Endothelial cell of umbilical vein (primary cell): Measurements from ENCODE around the gene OLFML2A. TPM values are rescaled to one million over a fixed set of nuclear protein-coding genes. Genes with fewer than 3 reads are reported as not detected.
A peak's percentile ranks its signal among the peaks of the same experiment; 100 is the strongest.
"Not testable (repeated sequence)": the region's sequence is repeated elsewhere in the genome, so short reads cannot be mapped to it uniquely, and the experiment has no call there.

Experiments used
- BruUV-seq: library from RNA; stranded (reverse); fragments of 400-500 nt; replicated peaks from 2 replicates; lab custom pipeline; 2021; lab: Mats Ljungman, UMichigan
- CTCF ChIA-PET: fragments of 300-600, 350-600 bp; sonication (Branson Sonifier 250); formaldehyde crosslinking; loops from one replicate; lab custom pipeline; 2021; ENCODE audit warnings: antibody characterized with exemption, inconsistent platforms; lab: Charles Lee
- POLR2A ChIA-PET: fragments of 300-600, 350-600 bp; sonication (Branson Sonifier 250); formaldehyde crosslinking; loops from one replicate; lab custom pipeline; 2021; ENCODE audit warnings: antibody characterized with exemption, inconsistent platforms; lab: Charles Lee
- DNase-seq: peaks from one replicate; pipeline ENCODE4 v3.0.0-alpha.2; 2011; ENCODE audit warnings: low read depth, low spot score
- FAIRE-seq: peaks from 2 replicates; lab custom pipeline; 2011; peaks lifted over from hg19 to GRCh38; lab: Jason Lieb, UNC
- H2AFZ ChIP-seq: 2 replicates; pipeline ENCODE4 v1.6.0; 2012; ENCODE audit warnings: low read depth, low read length, control low read depth, inconsistent platforms
- H3K27ac ChIP-seq: 2 replicates; pipeline ENCODE4 v1.5.1; 2011; ENCODE audit warnings: low read depth, mild to moderate bottlenecking, control low read depth, low read length, moderate library complexity; ENCODE audit not compliant: insufficient read depth
- H3K27me3 ChIP-seq, 2 experiments: 2 replicates each; pipeline versions ENCODE4 v1.6.0 to v1.6.1; 2011; ENCODE audit warnings: low read length in 2 of 2, mixed read lengths in 1 of 2; ENCODE audit not compliant: control insufficient read depth in 2 of 2, insufficient read depth in 2 of 2
- H3K36me3 ChIP-seq, 2 experiments: 2 replicates in 1 of 2; 3 replicates in 1 of 2; pipeline ENCODE4 v1.5.1; 2011; ENCODE audit warnings: low read length in 2 of 2, mild to moderate bottlenecking in 1 of 2, moderate library complexity in 1 of 2; ENCODE audit not compliant: control insufficient read depth in 2 of 2, insufficient read depth in 2 of 2; ENCODE audit errors: extremely low read depth in 1 of 2
- H3K4me1 ChIP-seq: 3 replicates; pipeline ENCODE4 v1.5.1; 2011; ENCODE audit warnings: mild to moderate bottlenecking, low read length; ENCODE audit not compliant: control insufficient read depth, insufficient read depth; ENCODE audit errors: extremely low read depth
- H3K4me2 ChIP-seq: 2 replicates; pipeline ENCODE4 v1.6.1; 2011; ENCODE audit warnings: low read length, control low read depth, mixed read lengths; ENCODE audit not compliant: insufficient read depth
- H3K4me3 ChIP-seq, 3 experiments: fragments of 200-600 bp in 1 of 3; sonication (generic), shearing (Covaris generic) in 1 of 3; replicated peaks in 1 of 3; 2 replicates each; pipeline ENCODE4 v1.5.1; 2011 to 2016; ENCODE audit warnings: control low read depth in 3 of 3, low read length in 3 of 3, mild to moderate bottlenecking in 2 of 3, inconsistent platforms in 1 of 3, low read depth in 1 of 3, moderate library complexity in 1 of 3; ENCODE audit not compliant: insufficient read depth in 1 of 3
- H3K79me2 ChIP-seq: 2 replicates; pipeline ENCODE4 v1.6.0; 2012; ENCODE audit warnings: low read length, inconsistent platforms; ENCODE audit not compliant: control insufficient read depth, insufficient read depth
- H3K9ac ChIP-seq: replicated peaks from 2 replicates; pipeline ENCODE3; 2011; ENCODE audit warnings: low read length, control low read depth; ENCODE audit not compliant: insufficient read depth; ENCODE audit errors: extremely low read depth
- H3K9me1 ChIP-seq: replicated peaks from 3 replicates; pipeline ENCODE4 v1.6.0; 2011; ENCODE audit warnings: mild to moderate bottlenecking, low read length; ENCODE audit not compliant: control insufficient read depth, insufficient read depth; ENCODE audit errors: extremely low read depth
- H3K9me3 ChIP-seq: replicated peaks from 2 replicates; pipeline ENCODE4 v1.5.1; 2012; ENCODE audit warnings: low read length, inconsistent platforms; ENCODE audit not compliant: control insufficient read depth, insufficient read depth
- H4K20me1 ChIP-seq: replicated peaks from 2 replicates; pipeline ENCODE3; 2011; ENCODE audit warnings: mild to moderate bottlenecking, low read length; ENCODE audit not compliant: control insufficient read depth, insufficient read depth; ENCODE audit errors: extremely low read depth
- CTCF ChIP-seq, 2 donors: IDR thresholded peaks; 1 replicate in 1 of 2; 2 replicates in 1 of 2; pipeline ENCODE4 v1.5.1; 2011; ENCODE audit warnings: low read length in 2 of 2, mild to moderate bottlenecking in 2 of 2, moderate library complexity in 2 of 2, control low read depth in 1 of 2, inconsistent platforms in 1 of 2, low read depth in 1 of 2; ENCODE audit not compliant: insufficient read depth in 1 of 2; ENCODE audit errors: extremely low read depth in 1 of 2
- FOS ChIP-seq: IDR thresholded peaks from 2 replicates; pipeline ENCODE4 v1.6.1; 2011; ENCODE audit warnings: mild to moderate bottlenecking, low read length, moderate library complexity, borderline replicate concordance; ENCODE audit not compliant: insufficient read depth
- GATA2 ChIP-seq: IDR thresholded peaks from 2 replicates; pipeline ENCODE4 v1.7.0; 2011; ENCODE audit warnings: low read depth, mild to moderate bottlenecking, moderate library complexity, mixed read lengths, low read length; ENCODE audit not compliant: insufficient read length, insufficient read depth
- JUN ChIP-seq: IDR thresholded peaks from 2 replicates; pipeline ENCODE4 v1.6.1; 2011; ENCODE audit warnings: borderline replicate concordance, low read depth; ENCODE audit not compliant: insufficient read length, insufficient read depth
- MAX ChIP-seq: IDR thresholded peaks from 2 replicates; pipeline ENCODE4 v1.6.1; 2011; ENCODE audit not compliant: insufficient read depth, insufficient read length
- MYC ChIP-seq: IDR thresholded peaks from one replicate; pipeline ENCODE4 v1.6.1; 2011; ENCODE audit warnings: mild to moderate bottlenecking, low read depth, low read length
- POLR2A ChIP-seq: IDR thresholded peaks from 2 replicates; pipeline ENCODE4 v1.6.1; 2012; ENCODE audit warnings: low read depth, mild to moderate bottlenecking, control low read depth, low read length
- POLR2AphosphoS5 ChIP-seq: IDR thresholded peaks from 2 replicates; pipeline ENCODE4 v1.6.1; 2012; ENCODE audit warnings: low read depth, mild to moderate bottlenecking, control low read depth, low read length, moderate library complexity; ENCODE audit not compliant: insufficient read depth
- dilution Hi-C: fragments of 300-500 bp; cut with MboI; formaldehyde crosslinking; loops from one replicate; pipeline ENCODE4 v1.15.0; 2019; ENCODE audit warnings: low sequenced_read_pairs; ENCODE audit not compliant: extremely low pct_ligation_motif_present
- intact Hi-C: fragments of 100-400 bp; cut with micrococcal nuclease; formaldehyde crosslinking; loops from one replicate; pipeline ENCODE4 v1.10.0; 2022
- polyA plus RNA-seq, 4 experiments: library from polyadenylated mRNA; depleted of rRNA in 3 of 4; stranded (reverse) in 3 of 4; unstranded in 1 of 4; fragments of >200 nt; gene quantifications; 2 replicates each; pipeline versions ENCODE4 v1.2.1 to v1.2.3, GENCODE V29; 2011 to 2012; ENCODE audit warnings: missing spikeins in 1 of 4
- total RNA-seq: library from RNA; stranded (reverse); gene quantifications from 2 replicates; pipeline ENCODE4 v1.2.3, GENCODE V29; 2021

The OLFML2A gene
- total and polyA plus RNA-seq, 2 donors (not counting 3 experiments of a cell fraction or from before 2014, with no cell fraction given), result 0.92 to 1.1 TPM

GRCh38 chr9:124834591-124834990 lies 57.7 kb downstream of the OLFML2A start:
- intact Hi-C loops (loop anchor here (2.0 kb wide), 1 partner anchor 38 kb away; no protein-coding TSS in a partner anchor), dilution Hi-C loops (no loop called here)
- H3K27ac ChIP-seq, result no peak overlapping the region
- no peaks in the 10 kb centered on the region for H3K36me3 ChIP-seq
- no peak overlapping the region for H3K4me3 ChIP-seq
- no TSS peak for BruUV-seq
- peaks cover 10% of the 10 kb centered on the region for H3K4me1 ChIP-seq
- no peaks in the 10 kb centered on the region for H3K9me1 ChIP-seq
- H3K27me3 ChIP-seq, result peaks cover 0 to 3% of the 10 kb centered on the region in 2 experiments
- no peak for TF ChIP-seq POLR2A
- no peak for TF ChIP-seq JUN
- TF ChIP-seq POLR2AphosphoS5, result no peak
- TF ChIP-seq MYC, result no peak
- no peaks in the 10 kb centered on the region for H3K9me3 ChIP-seq
- H3K4me2 ChIP-seq, result no peak overlapping the region
- POLR2A ChIA-PET, result no interaction called here
- H3K79me2 ChIP-seq, result no peaks in the 10 kb centered on the region
- CTCF ChIA-PET, result interaction anchor here (1.5 to 11.5 kb wide), 2 partner anchors 19 to 59 kb away, joined by 8 to 173 read pairs; partner anchors contain the start of genes NR6A1, OLFML2A and WDR38
- H2AFZ ChIP-seq, result no peak overlapping the region
- DNase-seq (no peak), FAIRE-seq (no peak)
- H3K9ac ChIP-seq, result no peak overlapping the region
- H4K20me1 ChIP-seq, result no peaks in the 10 kb centered on the region

GRCh38 chr9:124835026-124835557 lies 58.2 kb downstream of the OLFML2A start:
- dilution Hi-C loops (no loop called here), intact Hi-C loops (loop anchor here (2.0 kb wide), 1 partner anchor 38 kb away; no protein-coding TSS in a partner anchor)
- Histone ChIP-seq H3K4me2 (no peak overlapping the region), H4K20me1 (no peaks in the 10 kb centered on the region), H3K9me1 (no peaks in the 10 kb centered on the region), H2AFZ (no peak overlapping the region), H3K27me3 (peaks cover 0 to 3% of the 10 kb centered on the region in 2 experiments), H3K27ac (no peak overlapping the region), H3K4me1 (peaks cover 10% of the 10 kb centered on the region), H3K36me3 (no peaks in the 10 kb centered on the region), H3K9ac (no peak overlapping the region), H3K9me3 (no peaks in the 10 kb centered on the region), H3K79me2 (no peaks in the 10 kb centered on the region), H3K4me3 (no peak overlapping the region)
- ChIA-PET POLR2A (no interaction called here), CTCF (interaction anchor here (1.5 to 11.5 kb wide), 2 partner anchors 18 to 60 kb away, joined by 8 to 173 read pairs; partner anchors contain the start of genes NR6A1, OLFML2A and WDR38)
- no TSS peak for BruUV-seq
- DNase-seq (peak; percentile 78), FAIRE-seq (peak; percentile 75)
- TF ChIP-seq MYC (no peak), GATA2 (no peak), MAX (no peak), FOS (no peak), CTCF (IDR thresholded peaks at IDR 0.05; ENCODE audit: extremely low read depth in 1 of 2, insufficient read depth in 1 of 2, low read depth in 1 of 2, low read length in 2 of 2) (no peak)

GRCh38 chr9:124838132-124838531 lies 61.2 kb downstream of the OLFML2A start:
- H3K27ac ChIP-seq, intact Hi-C loops, H3K27me3 ChIP-seq, H3K9me3 ChIP-seq, BruUV-seq, H3K36me3 ChIP-seq, H3K9ac ChIP-seq, H3K9me1 ChIP-seq, H3K4me3 ChIP-seq, H3K4me1 ChIP-seq, H2AFZ ChIP-seq, FAIRE-seq, DNase-seq, H4K20me1 ChIP-seq, H3K79me2 ChIP-seq, dilution Hi-C loops, H3K4me2 ChIP-seq: not testable (repeated sequence)
- CTCF ChIA-PET, result interaction anchor here (0.9 to 11.5 kb wide), 4 partner anchors 10 to 221 kb away, joined by 3 to 173 read pairs (median 72); partner anchors contain the start of genes NR6A1, OLFML2A and WDR38
- POLR2A ChIA-PET, result interaction anchor here (0.6 kb wide), 1 partner anchor 16 kb away, joined by 3 read pairs; no protein-coding TSS in a partner anchor
